ENCODE data around the gene WDR20. TPM values are rescaled to one million over a fixed set of nuclear protein-coding genes. Genes with fewer than 3 reads are reported as not detected.

WDR20 gene
- total and polyA plus RNA-seq, 2 of the 4 experiments (the other 2 are of a cell fraction) = 20.3 to 27.4 TPM

- no peak overlapping the region for H2BK15ac ChIP-seq (ENCODE audit: low read depth, low read length)
- WGBS, 2 experiments (ENCODE audit: extremely low coverage in 2 of 2, insufficient read length in 1 of 2) = no CpG with 5 or more reads among the region's 1 CpG
- no peak overlapping the region for H2BK20ac ChIP-seq (ENCODE audit: low read depth, low read length)
- H3K4me1 ChIP-seq (ENCODE audit: control insufficient read depth, insufficient read depth, low read length) = peaks cover 7% of the 10 kb centered on the region
- no peak overlapping the region for H4K91ac ChIP-seq (ENCODE audit: insufficient read depth, low read depth, low read length)
- peaks cover 10% of the 10 kb centered on the region for H3K9me1 ChIP-seq (ENCODE audit: insufficient read depth, low read length)
- no peak overlapping the region for H2BK120ac ChIP-seq (ENCODE audit: low read depth, low read length)
- ChIA-PET POLR2A (ENCODE audit: unreplicated experiment) (no interaction called here), CTCF (no interaction called here)
- no peak overlapping the region for H3K18ac ChIP-seq (ENCODE audit: low read depth, low read length)
- in situ Hi-C loops (cut with MboI; ENCODE audit: low sequenced_read_pairs) = no loop called here
- ATAC-seq (ENCODE audit: low read depth) (no peak), DNase-seq (no peak)
- H4K20me1 ChIP-seq (ENCODE audit: insufficient read depth, low read length) = peaks cover 80% of the 10 kb centered on the region
- no peak overlapping the region for H3K4me2 ChIP-seq (ENCODE audit: low read depth, low read length)
- intact Hi-C loops (cut with micrococcal nuclease) = no loop called here
- H3K9me3 ChIP-seq (ENCODE audit: control insufficient read depth, insufficient read depth, low read length) = no peaks in the 10 kb centered on the region
- H3K14ac ChIP-seq (replicated peaks; ENCODE audit: low read depth, low read length) = no peak overlapping the region
- H2AFZ ChIP-seq (replicated peaks; ENCODE audit: low read length, poor library complexity) = no peak overlapping the region
- H3K4me3 ChIP-seq (ENCODE audit: insufficient read depth, low read depth, low read length) = no peak overlapping the region
- H3K9ac ChIP-seq (ENCODE audit: low read depth, low read length) = no peak overlapping the region
- H2AK9ac ChIP-seq (replicated peaks; ENCODE audit: low read depth, low read length, poor library complexity) = no peak overlapping the region
- H3K27me3 ChIP-seq (ENCODE audit: control insufficient read depth, insufficient read depth, low read length) = no peaks in the 10 kb centered on the region
- no peak overlapping the region for H3K23ac ChIP-seq (ENCODE audit: low read depth, low read length)
- no peak overlapping the region for H2BK5ac ChIP-seq (ENCODE audit: low read depth, low read length, poor library complexity, severe bottlenecking)
- peaks cover 26 to 79% of the 10 kb centered on the region in 2 experiments for H3K79me1 ChIP-seq (ENCODE audit: low read depth in 1 of 2, low read length in 2 of 2)
- BruUV-seq (replicated peaks) = no TSS peak
- no peak overlapping the region for H3K4ac ChIP-seq (ENCODE audit: low read depth, low read length)
- no peak overlapping the region for H3K56ac ChIP-seq (ENCODE audit: extremely low read depth, insufficient read depth, low read length)
- no peak overlapping the region for H4K5ac ChIP-seq (ENCODE audit: low read depth, low read length)
- H2AK5ac ChIP-seq (ENCODE audit: low read depth, low read length) = no peak overlapping the region
- TF ChIP-seq MAZ (IDR thresholded peaks at IDR 0.05; ENCODE audit: borderline replicate concordance, low read depth, low read length) = no peak
- TF ChIP-seq FOS (IDR thresholded peaks at IDR 0.05; ENCODE audit: low read depth, low read length) = no peak
- TF ChIP-seq POLR2A (IDR thresholded peaks at IDR 0.05; ENCODE audit: low read depth, low read length) = no peak
- no peak for TF ChIP-seq RCOR1 (IDR thresholded peaks at IDR 0.05; ENCODE audit: insufficient replicate concordance, low read length)
- TF ChIP-seq, protein P1, sequence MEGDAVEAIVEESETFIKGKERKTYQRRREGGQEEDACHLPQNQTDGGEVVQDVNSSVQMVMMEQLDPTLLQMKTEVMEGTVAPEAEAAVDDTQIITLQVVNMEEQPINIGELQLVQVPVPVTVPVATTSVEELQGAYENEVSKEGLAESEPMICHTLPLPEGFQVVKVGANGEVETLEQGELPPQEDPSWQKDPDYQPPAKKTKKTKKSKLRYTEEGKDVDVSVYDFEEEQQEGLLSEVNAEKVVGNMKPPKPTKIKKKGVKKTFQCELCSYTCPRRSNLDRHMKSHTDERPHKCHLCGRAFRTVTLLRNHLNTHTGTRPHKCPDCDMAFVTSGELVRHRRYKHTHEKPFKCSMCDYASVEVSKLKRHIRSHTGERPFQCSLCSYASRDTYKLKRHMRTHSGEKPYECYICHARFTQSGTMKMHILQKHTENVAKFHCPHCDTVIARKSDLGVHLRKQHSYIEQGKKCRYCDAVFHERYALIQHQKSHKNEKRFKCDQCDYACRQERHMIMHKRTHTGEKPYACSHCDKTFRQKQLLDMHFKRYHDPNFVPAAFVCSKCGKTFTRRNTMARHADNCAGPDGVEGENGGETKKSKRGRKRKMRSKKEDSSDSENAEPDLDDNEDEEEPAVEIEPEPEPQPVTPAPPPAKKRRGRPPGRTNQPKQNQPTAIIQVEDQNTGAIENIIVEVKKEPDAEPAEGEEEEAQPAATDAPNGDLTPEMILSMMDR (conservative IDR thresholded peaks at IDR 0.05; ENCODE audit: low read depth, low read length) = no peak
- TF ChIP-seq, protein P2, sequence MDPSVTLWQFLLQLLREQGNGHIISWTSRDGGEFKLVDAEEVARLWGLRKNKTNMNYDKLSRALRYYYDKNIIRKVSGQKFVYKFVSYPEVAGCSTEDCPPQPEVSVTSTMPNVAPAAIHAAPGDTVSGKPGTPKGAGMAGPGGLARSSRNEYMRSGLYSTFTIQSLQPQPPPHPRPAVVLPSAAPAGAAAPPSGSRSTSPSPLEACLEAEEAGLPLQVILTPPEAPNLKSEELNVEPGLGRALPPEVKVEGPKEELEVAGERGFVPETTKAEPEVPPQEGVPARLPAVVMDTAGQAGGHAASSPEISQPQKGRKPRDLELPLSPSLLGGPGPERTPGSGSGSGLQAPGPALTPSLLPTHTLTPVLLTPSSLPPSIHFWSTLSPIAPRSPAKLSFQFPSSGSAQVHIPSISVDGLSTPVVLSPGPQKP (IDR thresholded peaks at IDR 0.05; ENCODE audit: borderline replicate concordance, low read depth, low read length) = no peak
- no peak for TF ChIP-seq RFX5 (IDR thresholded peaks at IDR 0.05; ENCODE audit: low read depth, low read length)
- TF ChIP-seq BHLHE40 (IDR thresholded peaks at IDR 0.05; ENCODE audit: low read depth, low read length) = no peak
- TF ChIP-seq CEBPB (IDR thresholded peaks at IDR 0.05; ENCODE audit: low read depth, low read length) = no peak
- TF ChIP-seq NFE2L2 (IDR thresholded peaks at IDR 0.05; ENCODE audit: low read depth, low read length) = no peak
- TF ChIP-seq CHD1 (IDR thresholded peaks at IDR 0.05; ENCODE audit: low read depth, low read length) = no peak
- TF ChIP-seq MAFK (IDR thresholded peaks at IDR 0.05; ENCODE audit: low read depth, low read length) = no peak
- TF ChIP-seq, protein P3, sequence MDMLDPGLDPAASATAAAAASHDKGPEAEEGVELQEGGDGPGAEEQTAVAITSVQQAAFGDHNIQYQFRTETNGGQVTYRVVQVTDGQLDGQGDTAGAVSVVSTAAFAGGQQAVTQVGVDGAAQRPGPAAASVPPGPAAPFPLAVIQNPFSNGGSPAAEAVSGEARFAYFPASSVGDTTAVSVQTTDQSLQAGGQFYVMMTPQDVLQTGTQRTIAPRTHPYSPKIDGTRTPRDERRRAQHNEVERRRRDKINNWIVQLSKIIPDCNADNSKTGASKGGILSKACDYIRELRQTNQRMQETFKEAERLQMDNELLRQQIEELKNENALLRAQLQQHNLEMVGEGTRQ (IDR thresholded peaks at IDR 0.05; ENCODE audit: low read depth, low read length) = no peak
- no peak for TF ChIP-seq RAD21 (IDR thresholded peaks at IDR 0.05; ENCODE audit: low read length)
- no peak for TF ChIP-seq SMC3 (IDR thresholded peaks at IDR 0.05; ENCODE audit: low read depth, low read length)
- no peak for TF ChIP-seq MXI1 (IDR thresholded peaks at IDR 0.05; ENCODE audit: borderline replicate concordance, low read depth, low read length)
- dilution Hi-C loops (cut with HindIII; ENCODE audit: low sequenced_read_pairs, unreplicated experiment) = no loop called here
- no peak overlapping the region for H4K8ac ChIP-seq (ENCODE audit: low read depth in 2 of 2, low read length in 2 of 2)
- H3K36me3 ChIP-seq (ENCODE audit: control insufficient read depth, insufficient read depth, low read length) = peaks cover 6% of the 10 kb centered on the region
- no peak overlapping the region for H3K27ac ChIP-seq (ENCODE audit: insufficient read depth, low read length)
Observed at GRCh38 chr14:102150744-102151143, 11.0 kb downstream of the WDR20 start.
